ENCODE results near the gene MRPL42. TPM values are rescaled to one million over a fixed set of nuclear protein-coding genes. Genes with fewer than 3 reads are reported as not detected.
"Not testable (repeated sequence)": the region's sequence is repeated elsewhere in the genome, so short reads cannot be mapped to it uniquely, and the experiment has no call there.

Gene MRPL42
- total RNA-seq, 1 experiment from 2014 or later = 89.0 TPM

GRCh38 chr12:93443576-93443975 lies 23.7 kb upstream of the MRPL42 start:
- DNase-seq (ENCODE audit: low read depth) = no peak

DNA sequence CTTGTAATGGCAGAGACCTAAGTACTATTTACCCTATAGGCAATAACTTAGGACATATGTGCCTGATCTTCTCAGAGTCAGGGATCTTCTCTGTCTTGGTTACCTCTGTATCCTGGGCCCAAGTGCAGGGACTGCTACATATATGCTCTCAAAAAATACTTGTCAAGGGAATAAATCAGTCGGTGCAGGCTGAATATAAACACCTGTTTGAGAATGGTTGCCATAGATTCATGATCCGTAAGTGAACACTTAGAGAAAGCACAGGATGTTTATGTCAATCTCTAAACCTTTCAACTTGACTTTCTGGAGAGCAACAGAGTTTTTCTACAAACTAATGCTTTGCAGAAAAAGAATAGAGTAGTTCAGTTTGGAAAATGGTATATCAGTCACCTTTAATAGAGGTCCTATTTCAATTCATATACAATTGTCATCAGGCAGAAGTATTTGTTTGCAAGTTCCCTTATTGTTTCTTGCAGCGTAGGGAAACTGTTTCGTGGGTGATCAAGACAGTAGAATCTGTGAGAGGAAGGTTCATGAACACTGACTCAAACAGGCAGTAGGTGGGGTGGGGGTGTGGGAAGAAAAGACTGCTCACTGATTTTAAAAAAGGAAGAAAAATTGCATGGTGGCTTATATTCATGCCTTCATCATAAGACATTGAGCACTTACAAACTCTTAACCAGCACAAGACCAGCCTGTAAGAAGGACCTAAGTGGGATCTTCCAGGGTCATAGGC lies 19.6 kb upstream of the MRPL42 start:
- no peak for DNase-seq (ENCODE audit: low read depth)

DNA sequence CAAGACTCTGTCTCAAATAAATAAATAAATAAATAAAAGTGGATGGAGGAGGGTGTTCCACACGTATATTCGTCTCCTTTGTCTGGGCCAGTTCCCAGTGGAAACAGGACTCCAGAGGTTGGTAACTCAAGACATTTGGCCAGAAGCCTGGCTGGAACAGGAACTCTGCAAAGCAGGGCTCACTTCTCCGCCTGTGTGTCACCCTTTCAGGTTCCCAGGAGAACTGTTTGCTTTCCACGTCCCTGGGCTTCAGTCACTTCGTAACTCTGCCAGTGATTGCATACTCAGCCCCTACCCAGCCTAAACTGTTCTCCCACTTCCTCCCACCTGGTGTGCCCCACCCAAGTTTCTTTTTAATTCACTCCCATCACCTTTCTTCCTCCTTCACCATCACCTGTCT lies 18.5 kb upstream of the MRPL42 start:
- no peak for DNase-seq (ENCODE audit: low read depth)

GRCh38 chr12:93449277-93449676 lies 18.0 kb upstream of the MRPL42 start:
- DNase-seq (ENCODE audit: low read depth) = no peak

- no peak for DNase-seq (ENCODE audit: low read depth)
These were observed 15.7 kb upstream of the MRPL42 start for GRCh38 chr12:93451423-93452158.

DNA sequence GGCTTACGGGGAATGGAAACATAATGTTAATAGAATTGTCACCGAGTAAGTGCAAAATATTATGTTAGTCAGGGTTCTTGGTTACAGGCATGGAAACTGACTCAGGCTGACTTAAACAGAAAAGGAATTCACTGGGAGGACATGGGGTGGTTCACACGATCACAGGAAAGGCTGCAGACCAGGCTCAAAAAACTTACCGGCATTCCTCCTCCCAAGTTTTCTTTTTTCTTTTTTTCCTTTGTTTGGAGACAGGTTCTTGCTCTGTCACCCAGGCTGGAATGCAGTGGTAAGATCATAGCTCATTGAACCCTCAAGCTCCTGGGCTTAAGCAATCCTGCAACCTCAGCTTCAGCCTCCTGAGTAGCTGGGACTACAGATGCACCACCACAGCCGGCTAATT lies 13.7 kb upstream of the MRPL42 start:
- DNase-seq (ENCODE audit: low read depth) = peak; percentile 23

DNA sequence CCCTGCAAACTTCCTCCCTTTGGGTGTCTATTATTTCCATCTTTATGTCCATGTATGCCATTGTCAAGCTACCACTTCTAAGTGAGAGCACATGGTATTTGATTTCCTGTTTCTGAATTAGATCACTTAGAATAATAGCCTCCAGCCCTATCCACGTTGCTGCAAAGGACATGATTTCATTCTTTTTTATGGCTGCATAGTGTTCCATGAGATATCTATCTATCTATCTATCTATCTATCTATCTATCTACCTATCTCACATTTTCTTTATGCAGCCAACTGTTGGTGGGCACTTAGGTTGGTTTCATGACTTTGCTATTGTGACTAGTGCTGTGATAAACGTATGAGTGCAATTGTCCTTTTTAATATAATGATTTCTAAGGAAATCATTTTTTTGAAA lies 11.2 kb upstream of the MRPL42 start:
- DNase-seq (ENCODE audit: low read depth) = no peak

- DNase-seq (ENCODE audit: low read depth) = no peak
These were observed 8.2 kb upstream of the MRPL42 start for GRCh38 chr12:93459097-93459496.

DNA sequence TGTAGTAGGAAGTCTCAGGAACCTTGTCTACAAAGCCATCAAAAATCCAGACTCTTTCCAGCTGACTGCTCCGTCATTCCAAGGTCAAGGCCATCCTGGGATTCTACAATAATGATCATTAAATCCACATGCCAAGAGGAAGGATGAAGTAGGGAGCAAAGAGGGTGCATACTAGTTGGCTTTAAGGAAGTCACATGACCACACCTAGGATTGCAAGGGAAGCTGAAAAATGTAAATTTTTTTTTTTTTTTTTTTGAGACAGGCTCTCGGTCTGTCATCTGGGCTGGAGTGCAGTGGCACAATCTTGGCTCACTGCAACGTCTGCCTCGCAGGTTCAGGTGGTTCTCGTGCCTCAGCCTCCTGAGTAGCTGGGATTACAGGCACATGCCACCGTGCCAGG lies 7.3 kb upstream of the MRPL42 start:
- no peak for DNase-seq (ENCODE audit: low read depth)

- DNase-seq (ENCODE audit: low read depth) = no peak
These were observed 6.4 kb upstream of the MRPL42 start for GRCh38 chr12:93460902-93461301.

GRCh38 chr12:93461503-93461902 lies 5.8 kb upstream of the MRPL42 start:
- DNase-seq (ENCODE audit: low read depth) = no peak

GRCh38 chr12:93465841-93466240 lies 1.5 kb upstream of the MRPL42 start:
- DNase-seq (ENCODE audit: low read depth) = no peak

- no peak for DNase-seq (ENCODE audit: low read depth)
These were observed 526 bp upstream of the MRPL42 start for GRCh38 chr12:93466625-93467350.

DNA sequence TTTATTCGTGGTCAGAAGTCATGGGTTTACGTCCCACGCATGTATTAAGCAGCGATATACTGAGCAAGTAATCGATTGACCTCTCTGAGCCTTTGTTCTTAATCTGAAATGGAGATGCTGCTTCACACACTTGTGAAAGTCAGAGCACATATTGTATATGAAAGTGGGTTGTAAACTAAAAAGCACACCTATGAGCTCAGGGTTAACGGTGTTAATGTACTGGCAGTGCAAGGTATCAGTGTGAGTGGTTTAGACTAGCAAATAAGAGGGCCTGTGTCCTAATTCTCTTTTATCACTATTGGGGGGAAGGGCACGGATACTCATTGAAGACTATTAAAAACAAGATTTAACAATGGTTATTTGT lies 676 bp downstream of the MRPL42 start:
- DNase-seq (ENCODE audit: low read depth) = no peak

GRCh38 chr12:93469386-93469785 lies 2.1 kb downstream of the MRPL42 start:
- no peak for DNase-seq (ENCODE audit: low read depth)

- no peak for DNase-seq (ENCODE audit: low read depth)
These were observed 9.2 kb downstream of the MRPL42 start for GRCh38 chr12:93476555-93476954.

DNA sequence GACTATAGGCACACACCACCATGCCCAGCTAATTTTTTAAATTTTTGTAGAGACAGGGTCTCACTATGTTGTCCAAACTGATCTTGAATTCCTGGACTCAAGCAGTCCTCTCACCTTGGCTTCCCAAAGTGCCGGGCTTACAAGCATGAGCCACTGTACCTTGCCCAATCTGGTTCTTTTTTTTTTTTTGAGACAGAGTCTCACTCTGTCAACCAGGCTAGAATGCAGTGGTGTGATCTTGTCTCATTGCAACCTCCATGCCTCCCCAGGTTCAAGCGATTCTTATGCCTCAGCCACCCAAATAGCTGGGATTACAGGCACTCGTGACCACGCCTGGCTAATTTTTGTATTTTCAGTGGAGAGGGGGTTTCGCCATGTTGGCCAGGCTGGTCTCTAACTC lies 15.4 kb downstream of the MRPL42 start:
- DNase-seq (ENCODE audit: low read depth) = no peak

DNA sequence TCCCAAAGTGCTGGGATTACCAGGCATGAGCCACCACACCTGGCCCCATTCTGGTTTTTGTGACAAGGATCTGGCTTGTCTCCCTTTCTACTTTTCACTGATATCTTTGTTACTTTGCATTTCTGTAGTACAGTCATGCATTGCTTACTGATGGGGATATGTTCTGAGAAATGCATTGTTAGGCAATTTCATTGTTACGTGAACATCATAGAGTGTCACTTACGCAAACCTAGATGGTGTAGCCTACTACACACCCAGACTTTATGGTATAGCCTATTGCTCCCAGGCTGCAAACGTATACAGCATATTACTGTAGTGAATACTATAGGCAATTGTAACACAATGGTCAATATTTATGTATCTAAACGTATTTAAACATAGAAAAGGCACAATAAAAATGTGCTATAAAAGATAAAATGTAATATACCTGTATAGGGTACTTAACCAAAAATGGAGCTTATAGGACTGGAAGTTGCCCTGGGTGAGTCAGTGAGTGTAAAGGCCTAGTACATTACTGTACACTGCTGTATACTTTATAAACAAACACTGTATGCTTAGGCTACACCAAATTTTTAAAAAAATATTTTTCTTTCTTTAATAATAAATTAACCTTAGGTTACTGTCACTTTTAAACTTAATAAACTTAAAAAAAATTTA lies 16.0 kb downstream of the MRPL42 start:
- no peak for DNase-seq (ENCODE audit: low read depth)

- DNase-seq (ENCODE audit: low read depth) = peak; percentile 88
These were observed 17.1 kb downstream of the MRPL42 start for GRCh38 chr12:93484315-93484981.

GRCh38 chr12:93492808-93493207 lies 25.5 kb downstream of the MRPL42 start:
- not testable (repeated sequence) for DNase-seq (ENCODE audit: low read depth)

- no peak for DNase-seq (ENCODE audit: low read depth)
These were observed 26.8 kb downstream of the MRPL42 start for GRCh38 chr12:93494096-93494495.

DNA sequence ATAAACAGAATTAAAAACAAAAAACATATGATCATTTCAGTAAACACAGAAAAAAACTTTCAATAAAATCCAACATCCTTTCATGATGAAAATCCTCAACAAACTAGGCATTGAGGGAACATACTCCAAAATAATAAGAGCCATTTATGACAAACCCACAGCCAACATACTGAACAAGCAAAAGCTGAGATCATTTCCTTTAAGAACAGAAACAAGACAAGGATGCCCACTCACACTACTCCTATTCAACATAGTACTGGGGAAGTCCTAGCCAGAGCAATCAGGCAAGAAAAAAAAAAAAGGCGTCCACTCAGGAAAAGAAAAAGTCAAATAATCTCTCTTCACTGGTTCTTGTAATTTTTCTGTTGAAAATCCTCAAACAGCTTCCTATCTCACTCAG lies 30.1 kb downstream of the MRPL42 start:
- no peak for DNase-seq (ENCODE audit: low read depth)

All from LHCN-M2 (cell line).